ENCODE data around the gene CCT6B. TPM values are rescaled to one million over a fixed set of nuclear protein-coding genes. Genes with fewer than 3 reads are reported as not detected.

Gene CCT6B
- total RNA-seq, 1 experiment from 2014 or later: 1.7 TPM

- H4K5ac ChIP-seq (ENCODE audit: insufficient read length, low read depth, low read length): no peak overlapping the region
- no peaks in the 10 kb centered on the region; the same call in 1 of the 2 replicates for H3K27me3 ChIP-seq (ENCODE audit: insufficient read depth, low read length)
- H3T11ph ChIP-seq (ENCODE audit: low read length): no peak overlapping the region
- no peak overlapping the region for H3K18ac ChIP-seq (ENCODE audit: insufficient read length, low read depth, low read length)
- Mint-ChIP-seq H3K4me1 (peaks cover 30 to 32% of the 10 kb centered on the region in 2 experiments), H3K27me3 (ENCODE audit: low read depth) (peaks cover 45% of the 10 kb centered on the region), H3K4me3 (no peak overlapping the region), H3K9me3 (peaks cover 3 to 4% of the 10 kb centered on the region in 2 experiments; a peak in 3 of 5 replicates), H3K36me3 (ENCODE audit: insufficient read depth in 1 of 3, low read depth in 3 of 3) (peaks cover 0 to 5% (median 0%) of the 10 kb centered on the region in 3 experiments; a peak in 1 of 7 replicates), H3K27ac (no peak overlapping the region)
- H3K23me2 ChIP-seq (ENCODE audit: insufficient read length, low read depth, low read length, poor library complexity, severe bottlenecking): no peaks in the 10 kb centered on the region
- no peaks in the 10 kb centered on the region for H3K79me1 ChIP-seq (ENCODE audit: insufficient read depth, low read depth, low read length, poor library complexity, severe bottlenecking)
- no peak overlapping the region for H3K4me2 ChIP-seq (ENCODE audit: insufficient read depth, insufficient read length, low read length)
- no peak overlapping the region for H3K23ac ChIP-seq (ENCODE audit: insufficient read length, low read depth, low read length)
- H2BK120ac ChIP-seq (ENCODE audit: low read depth, low read length, poor library complexity, severe bottlenecking): no peak overlapping the region
- H4K8ac ChIP-seq (replicated peaks; ENCODE audit: insufficient read length, low read depth, low read length): no peak overlapping the region
- H2AK5ac ChIP-seq (ENCODE audit: insufficient read length, low read length): no peak overlapping the region
- no peaks in the 10 kb centered on the region for H3K79me2 ChIP-seq (ENCODE audit: insufficient read depth, low read length)
- no peak overlapping the region for H3K56ac ChIP-seq (ENCODE audit: insufficient read length, low read depth, low read length)
- H3K4ac ChIP-seq (ENCODE audit: low read depth, low read length): no peak overlapping the region
- no peak overlapping the region for H4K91ac ChIP-seq (ENCODE audit: insufficient read length, low read depth, low read length)
- TF ChIP-seq CTCF (conservative IDR thresholded peaks at IDR 0.05): no peak
- DNase-seq: no peak
- peaks cover 3% of the 10 kb centered on the region; the same call in 1 of the 2 replicates for H3K4me1 ChIP-seq (ENCODE audit: insufficient read depth, low read length)
- H2BK20ac ChIP-seq (ENCODE audit: low read depth, low read length, poor library complexity, severe bottlenecking): no peak overlapping the region
- no peaks in the 10 kb centered on the region for H4K20me1 ChIP-seq (ENCODE audit: control insufficient read depth, insufficient read depth, insufficient read length)
- H3K27ac ChIP-seq (ENCODE audit: insufficient read length, low read depth, low read length): no peak overlapping the region
- H2BK5ac ChIP-seq (ENCODE audit: insufficient read length, low read length): no peak overlapping the region
- no CpG with 5 or more reads among the region's 2 CpGs for WGBS (ENCODE audit: extremely low coverage, insufficient read length, low lambda C conversion rate)
- H2BK12ac ChIP-seq (ENCODE audit: insufficient read length, low read depth, low read length): no peak overlapping the region
- no peak overlapping the region for H3K9ac ChIP-seq (ENCODE audit: extremely low read depth, insufficient read length, low read length)
- no peak overlapping the region for H3K14ac ChIP-seq (ENCODE audit: insufficient read depth, low read length)
- H3K9me3 ChIP-seq (ENCODE audit: control insufficient read depth, low read depth, low read length): no peaks in the 10 kb centered on the region
- no peak overlapping the region for H2AFZ ChIP-seq (ENCODE audit: low read length)
- no peak overlapping the region for H2BK15ac ChIP-seq (ENCODE audit: low read depth, low read length)
These were observed 76.2 kb downstream of the CCT6B start for GRCh38 chr17:34885076-34885475.

Data from H9 (cell line).